Stimulated activated CD8-positive, alpha-beta memory T cell treated with anti-CD3 and anti-CD28 coated beads, Interleukin-7, amount 100 ng/mL, for 24 hours (primary cell): ENCODE results near the gene MARCHF4.

ENCODE experiments used
- DNase-seq: peaks from one replicate; pipeline ENCODE4 v3.0.0-alpha.2; 2020; ENCODE audit warnings: low read depth

Gene MARCHF4

GRCh38 chr2:216371721-216372702 lies at the start of gene MARCHF4:
Gene MARCHF4 (minus strand): TSS chr2:216372483. CDS start chr2:216370260, 2,223 bp downstream.
- DNase-seq, result peak; percentile 46

- DNase-seq, result no peak
Observed at GRCh38 chr2:216420367-216421101, 48.3 kb upstream of the MARCHF4 start.

GRCh38 chr2:216418981-216419380 lies 46.7 kb upstream of the MARCHF4 start:
- no peak for DNase-seq

DNA sequence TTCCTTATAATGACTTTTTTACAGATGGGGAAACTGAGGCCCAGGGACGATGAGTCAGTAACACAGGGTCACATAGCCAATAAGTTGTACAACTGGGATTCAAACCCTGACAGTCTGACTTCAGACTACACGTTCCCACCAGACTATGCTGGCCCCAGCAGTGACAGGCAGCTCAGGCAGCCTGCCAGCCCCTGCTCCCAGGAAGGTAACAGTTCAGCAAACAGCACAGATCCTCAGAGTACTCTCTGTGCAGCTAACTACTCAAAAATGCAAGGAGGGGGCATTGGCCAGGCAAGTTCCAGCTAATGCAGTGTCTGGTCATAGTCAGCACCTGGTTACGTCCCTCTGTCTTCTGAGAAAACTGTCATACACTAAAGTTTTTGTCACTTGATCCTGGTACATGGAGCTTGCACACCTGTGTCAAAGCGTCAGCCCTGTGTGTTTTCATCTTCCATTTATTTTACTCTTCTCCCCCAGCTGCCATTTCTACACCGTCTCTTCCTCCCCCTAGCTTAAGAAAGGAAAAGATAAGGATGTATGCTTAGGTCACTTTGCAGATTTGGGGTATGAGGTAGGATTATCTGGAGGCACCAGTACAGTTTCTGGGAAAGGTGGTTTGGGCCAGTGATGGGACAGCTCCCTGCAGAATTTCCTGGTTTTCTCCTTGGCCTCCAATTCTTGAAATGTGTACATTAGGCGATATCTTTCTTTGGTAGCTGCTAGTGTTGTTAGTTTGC lies 44.5 kb upstream of the MARCHF4 start:
- no peak for DNase-seq

GRCh38 chr2:216415541-216415940 lies 43.3 kb upstream of the MARCHF4 start:
- no peak for DNase-seq

DNA sequence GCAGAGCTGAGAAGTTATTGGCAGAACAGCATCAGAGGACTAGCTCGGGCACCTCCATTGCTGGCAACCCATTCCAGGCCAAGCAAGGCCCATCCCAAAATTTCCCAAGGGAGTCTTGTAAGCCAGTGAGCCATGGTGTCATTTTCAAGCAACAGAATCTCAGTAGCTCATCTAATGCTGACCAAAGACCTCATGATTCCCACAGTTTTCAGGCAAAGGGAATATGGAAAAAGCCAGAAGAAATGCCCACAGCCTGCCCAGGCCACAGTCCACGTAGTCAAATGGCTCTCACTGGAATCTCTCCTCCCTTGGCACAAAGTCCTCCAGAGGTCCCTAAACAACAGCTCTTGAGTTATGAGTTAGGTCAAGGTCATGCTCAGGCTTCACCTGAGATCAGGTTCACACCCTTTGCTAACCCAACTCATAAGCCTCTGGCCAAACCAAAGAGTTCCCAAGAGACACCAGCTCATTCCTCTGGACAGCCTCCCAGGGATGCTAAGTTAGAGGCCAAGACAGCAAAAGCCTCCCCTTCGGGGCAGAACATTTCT lies 42.6 kb upstream of the MARCHF4 start:
- DNase-seq, result no peak

DNA sequence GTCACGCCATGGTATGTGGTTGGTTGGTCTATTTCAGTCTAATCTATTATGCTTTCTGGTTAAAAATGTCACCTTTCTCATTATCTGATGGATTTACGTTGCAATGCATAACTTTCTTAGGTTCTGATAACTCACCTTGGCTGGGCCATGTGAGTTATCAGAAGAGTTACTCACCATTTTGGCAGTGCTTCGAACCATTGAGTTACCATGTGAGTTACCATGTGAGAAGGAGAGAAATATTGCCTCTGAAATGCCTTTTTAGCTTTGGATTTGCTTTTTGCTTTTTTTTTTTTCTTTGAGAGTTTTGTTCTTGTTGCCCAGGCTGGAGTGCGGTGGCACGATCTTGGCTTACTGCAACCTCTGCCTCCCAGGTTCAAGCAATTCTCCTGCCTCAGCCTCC lies 41.6 kb upstream of the MARCHF4 start:
- no peak for DNase-seq

- DNase-seq, result peak; percentile 95
Observed at GRCh38 chr2:216412022-216412999, 40.0 kb upstream of the MARCHF4 start, which contains the start of gene SMARCAL1. Gene SMARCAL1 (plus strand): TSS chr2:216412484. CDS start chr2:216414705, 2,221 bp downstream.

GRCh38 chr2:216410550-216410949 lies 38.3 kb upstream of the MARCHF4 start:
- DNase-seq, result no peak

DNA sequence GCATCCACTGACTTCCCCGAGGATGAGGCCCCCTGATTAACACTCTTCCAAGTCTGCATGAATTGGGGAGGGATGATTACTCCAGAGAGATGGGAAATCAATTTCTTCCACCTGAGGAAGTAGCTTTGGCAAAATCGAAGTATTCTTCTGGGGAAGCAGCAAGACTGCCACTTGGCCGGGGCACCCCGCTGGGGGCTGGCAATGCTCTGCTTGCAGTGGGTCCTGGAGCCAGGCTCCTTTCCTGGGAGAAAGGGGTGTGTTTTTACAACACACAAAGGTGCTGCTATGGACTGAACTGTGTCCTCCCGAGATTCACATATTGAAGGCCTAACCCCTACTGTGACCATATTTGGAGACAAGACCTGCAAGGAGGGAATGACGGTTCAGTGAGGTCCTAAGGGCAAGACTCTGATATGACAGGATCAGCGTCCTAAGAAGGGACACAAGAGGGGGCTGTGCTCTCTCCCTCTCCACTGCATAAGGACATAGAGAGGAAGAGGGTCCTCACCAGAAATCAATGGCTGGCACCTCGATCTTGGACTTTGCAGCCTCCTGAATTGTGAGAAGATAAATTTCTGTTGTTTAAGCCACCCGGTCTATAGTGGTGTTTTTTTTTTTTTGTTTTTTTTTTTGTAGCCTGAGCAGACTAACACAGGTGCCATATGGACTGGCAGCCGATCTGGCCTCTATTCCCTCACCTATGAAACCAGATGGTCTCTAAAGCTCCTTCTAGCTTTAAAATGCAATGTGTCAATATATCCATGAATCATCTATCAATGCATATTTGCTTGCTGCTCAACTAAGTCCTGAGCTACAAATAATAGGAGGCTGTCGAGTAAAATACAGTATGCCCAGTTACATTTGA lies 36.4 kb upstream of the MARCHF4 start:
- DNase-seq, result no peak

DNA sequence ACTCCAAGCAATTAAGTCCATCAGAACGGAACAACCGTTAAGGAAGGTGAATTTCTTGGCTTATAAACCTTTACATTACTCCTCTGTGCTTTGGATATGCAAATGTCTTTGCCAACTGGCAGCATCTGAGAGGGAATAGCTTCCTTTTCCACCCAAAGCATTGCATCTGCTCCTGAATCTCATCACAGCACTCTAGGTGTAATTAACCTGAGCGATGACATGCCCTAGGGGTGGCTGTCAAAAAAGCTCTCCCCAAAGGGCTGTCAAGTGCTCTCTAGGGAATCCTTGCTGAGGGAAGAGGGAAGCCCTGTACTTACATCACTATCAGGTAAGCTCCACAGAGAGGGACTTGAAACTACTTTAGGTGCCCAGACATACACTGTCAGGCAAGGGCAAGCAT lies 34.5 kb upstream of the MARCHF4 start:
- DNase-seq, result no peak

DNA sequence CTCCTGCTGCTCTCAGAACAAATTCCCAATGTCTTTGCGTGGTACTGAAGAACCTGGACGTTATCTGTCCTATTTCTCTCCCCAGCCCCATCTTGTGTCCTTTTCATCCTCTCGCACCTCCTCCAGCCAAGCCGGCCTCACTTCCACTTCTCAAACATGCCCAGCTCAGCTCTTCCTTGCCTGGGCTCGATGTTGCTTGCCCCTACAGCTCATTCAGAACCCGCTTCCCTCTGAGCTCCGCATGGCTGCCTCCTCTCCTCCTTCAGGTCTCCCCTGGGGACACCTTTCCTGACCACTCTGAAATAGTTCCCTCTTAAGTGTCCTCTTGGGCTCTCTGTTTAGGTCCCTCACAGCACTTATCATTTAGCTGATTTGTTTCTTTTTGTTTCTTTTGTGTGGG lies 33.3 kb upstream of the MARCHF4 start:
- no peak for DNase-seq

GRCh38 chr2:216404010-216404618 lies 31.8 kb upstream of the MARCHF4 start:
- peak; percentile 13 for DNase-seq

DNA sequence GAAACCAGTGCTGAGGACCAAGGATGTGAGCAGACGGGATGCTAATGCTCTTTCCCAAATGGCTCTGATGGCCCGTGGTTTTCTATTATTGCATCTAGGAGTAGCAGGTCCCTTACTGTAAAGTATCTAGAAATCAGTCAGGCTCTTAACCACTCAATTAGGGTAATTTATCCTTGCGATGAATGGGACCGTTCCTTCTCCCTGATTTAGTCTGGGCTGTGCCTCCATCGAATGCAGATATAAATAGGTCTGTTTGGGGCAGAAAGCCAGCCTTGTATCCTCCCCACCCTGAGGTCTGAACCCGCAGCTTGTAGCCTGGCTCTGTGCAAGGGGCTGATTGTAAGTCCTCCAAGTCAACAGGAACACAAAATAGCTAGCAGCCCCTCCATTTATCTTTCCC lies 30.5 kb upstream of the MARCHF4 start:
- DNase-seq, result no peak

GRCh38 chr2:216399621-216400020 lies 27.3 kb upstream of the MARCHF4 start:
- DNase-seq, result no peak

GRCh38 chr2:216394881-216395280 lies 22.6 kb upstream of the MARCHF4 start:
- DNase-seq, result no peak

- DNase-seq, result no peak
Observed at GRCh38 chr2:216392945-216393840, 20.9 kb upstream of the MARCHF4 start.

GRCh38 chr2:216392018-216392562 lies 19.8 kb upstream of the MARCHF4 start:
- no peak for DNase-seq
